Psoas muscle (tissue), 8 donors: ENCODE measurements around the gene UBE2O. TPM values are rescaled to one million over a fixed set of nuclear protein-coding genes. Genes with fewer than 3 reads are reported as not detected.

ENCODE experiments used
- ATAC-seq, 4 donors: fragments of 200-7000 bp; cut with Tn5 transposase; one replicate each; pipeline ENCODE4 v1.9.1; 2020; ENCODE audit warnings: moderate library complexity in 3 of 4, mild to moderate bottlenecking in 2 of 4
- DNase-seq, 2 donors: peaks; one replicate each; pipeline ENCODE4 v3.0.0-alpha.2; 2020
- H3K27ac ChIP-seq: fragments of 200-600 bp; one replicate; pipeline ENCODE4 v1.8.0; 2022
- H3K27me3 ChIP-seq, 3 donors: fragments of 200-600 bp in 1 of 3; one replicate each; pipeline versions ENCODE4 v1.6.1 to v1.8.0; 2013 to 2022; ENCODE audit warnings: low read length in 2 of 3, mild to moderate bottlenecking in 2 of 3, moderate library complexity in 1 of 3; ENCODE audit not compliant: insufficient read depth in 3 of 3
- H3K36me3 ChIP-seq, 2 donors: fragments of 200-600 bp in 1 of 2; one replicate each; pipeline versions ENCODE4 v1.6.1 to v1.8.0; 2013 to 2022; ENCODE audit warnings: low read depth in 1 of 2, mild to moderate bottlenecking in 1 of 2, moderate library complexity in 1 of 2; ENCODE audit not compliant: insufficient read depth in 1 of 2
- H3K4me1 ChIP-seq: fragments of 200-600 bp; one replicate; pipeline ENCODE4 v1.8.0; 2022
- H3K4me3 ChIP-seq: fragments of 200-600 bp; one replicate; pipeline ENCODE4 v1.8.0; 2022; ENCODE audit warnings: mild to moderate bottlenecking
- H3K9me3 ChIP-seq: fragments of 200-600 bp; one replicate; pipeline ENCODE4 v1.8.0; 2022
- WGBS, 3 donors: extraction: QIAGEN DNeasy Blood & Tissue Kit; methylation state at CpG; one replicate each; pipeline versions ENCODE4 v1.1.6 to v1.1.7; 2013; 5-methylcytosine and 5-hydroxymethylcytosine counted together
- intact Hi-C, 2 donors: fragments of 100-400 bp; cut with DNase I; formaldehyde crosslinking; loops; one replicate each; pipeline versions ENCODE4 v1.11.0 to v1.14.2; 2022
- polyA plus RNA-seq, 3 donors: library from polyadenylated mRNA; stranded (reverse); fragments of 200-250 nt; gene quantifications; one replicate each; pipeline ENCODE4 v1.2.3, GENCODE V29; 2013
- total RNA-seq, 4 donors: library from RNA; stranded (reverse); fragmentation: NEBNext Ultra II Directional in 2 of 4; extraction: Animal tissue kit (Norgen Biotek cat#: 25700) in 2 of 4; gene quantifications; one replicate each; pipeline versions ENCODE4 v1.2.1 to v1.2.4, GENCODE V29; 2021 to 2023
- TF ChIP-seq, protein P1 (sequence below): fragments of 200-600 bp; IDR thresholded peaks from one replicate; pipeline ENCODE4 v1.8.0; 2022; ENCODE audit warnings: antibody characterized with exemption
- donor health status: healthy with polysubstance abuse.
- donor health status: DM: no; HTN: no; CAD: no; lungs with moderate emphysema.
- donor health status: Bipolar disorder and iron deficiency.
- donor health status: healthy.
- donor health status: DM: yes; HTN: yes; CAD: no.
- donor health status: DM: no; HTN: no; CAD: no.
- donor health status: DM: no; HTN: no; CAD: no.
- donor health status: DM: yes; HTN: yes; CAD: no.

The UBE2O gene
- total and polyA plus RNA-seq, 7 donors, result 11.6 to 45.5 (median 37.3) TPM

DNA sequence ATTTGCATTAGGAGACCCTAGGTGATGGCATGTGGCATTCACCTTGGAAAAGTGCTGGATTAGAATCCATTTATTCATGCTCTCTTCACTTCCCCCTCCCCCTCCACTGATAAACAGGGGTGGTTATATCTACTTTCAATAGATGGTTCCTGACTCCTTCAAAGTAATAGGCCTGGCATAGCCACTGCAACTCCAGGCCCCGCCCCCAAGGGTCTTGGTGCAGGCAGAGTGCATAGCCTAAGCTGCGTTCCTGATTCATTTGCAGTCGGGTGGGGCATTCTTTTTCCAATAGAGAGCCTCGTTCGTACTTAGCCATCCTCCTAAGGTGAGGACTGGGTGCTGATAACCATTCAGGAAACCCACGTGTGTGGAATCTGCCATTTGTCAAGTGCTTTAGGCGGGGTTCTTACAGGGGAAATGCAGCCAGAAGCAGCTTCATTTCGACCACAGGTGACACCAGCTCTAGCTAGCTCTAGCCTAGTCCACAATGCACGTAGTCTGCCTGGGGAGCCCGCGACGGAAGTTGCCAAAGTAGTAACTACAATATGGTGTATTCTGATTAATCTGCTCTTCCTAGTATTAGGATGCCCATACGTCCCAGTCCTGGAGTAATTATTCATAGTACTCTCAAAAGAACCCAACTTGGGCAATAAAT is 11.1 kb downstream of the UBE2O start:
- no peak for DNase-seq
- intact Hi-C loops, result no loop called here
- Histone ChIP-seq H3K27me3 (no peaks in the 10 kb centered on the region), H3K27ac (no peak overlapping the region), H3K9me3 (no peaks in the 10 kb centered on the region), H3K4me3 (no peak overlapping the region), H3K36me3 (no peaks in the 10 kb centered on the region), H3K4me1 (peaks cover 41% of the 10 kb centered on the region)
- TF ChIP-seq, protein P1, sequence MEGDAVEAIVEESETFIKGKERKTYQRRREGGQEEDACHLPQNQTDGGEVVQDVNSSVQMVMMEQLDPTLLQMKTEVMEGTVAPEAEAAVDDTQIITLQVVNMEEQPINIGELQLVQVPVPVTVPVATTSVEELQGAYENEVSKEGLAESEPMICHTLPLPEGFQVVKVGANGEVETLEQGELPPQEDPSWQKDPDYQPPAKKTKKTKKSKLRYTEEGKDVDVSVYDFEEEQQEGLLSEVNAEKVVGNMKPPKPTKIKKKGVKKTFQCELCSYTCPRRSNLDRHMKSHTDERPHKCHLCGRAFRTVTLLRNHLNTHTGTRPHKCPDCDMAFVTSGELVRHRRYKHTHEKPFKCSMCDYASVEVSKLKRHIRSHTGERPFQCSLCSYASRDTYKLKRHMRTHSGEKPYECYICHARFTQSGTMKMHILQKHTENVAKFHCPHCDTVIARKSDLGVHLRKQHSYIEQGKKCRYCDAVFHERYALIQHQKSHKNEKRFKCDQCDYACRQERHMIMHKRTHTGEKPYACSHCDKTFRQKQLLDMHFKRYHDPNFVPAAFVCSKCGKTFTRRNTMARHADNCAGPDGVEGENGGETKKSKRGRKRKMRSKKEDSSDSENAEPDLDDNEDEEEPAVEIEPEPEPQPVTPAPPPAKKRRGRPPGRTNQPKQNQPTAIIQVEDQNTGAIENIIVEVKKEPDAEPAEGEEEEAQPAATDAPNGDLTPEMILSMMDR, result no peak
- 79 to 82% (median 81%) methylated on average over 13 of the region's 13 CpGs for WGBS, 3 donors
- ATAC-seq, result no peak

DNA sequence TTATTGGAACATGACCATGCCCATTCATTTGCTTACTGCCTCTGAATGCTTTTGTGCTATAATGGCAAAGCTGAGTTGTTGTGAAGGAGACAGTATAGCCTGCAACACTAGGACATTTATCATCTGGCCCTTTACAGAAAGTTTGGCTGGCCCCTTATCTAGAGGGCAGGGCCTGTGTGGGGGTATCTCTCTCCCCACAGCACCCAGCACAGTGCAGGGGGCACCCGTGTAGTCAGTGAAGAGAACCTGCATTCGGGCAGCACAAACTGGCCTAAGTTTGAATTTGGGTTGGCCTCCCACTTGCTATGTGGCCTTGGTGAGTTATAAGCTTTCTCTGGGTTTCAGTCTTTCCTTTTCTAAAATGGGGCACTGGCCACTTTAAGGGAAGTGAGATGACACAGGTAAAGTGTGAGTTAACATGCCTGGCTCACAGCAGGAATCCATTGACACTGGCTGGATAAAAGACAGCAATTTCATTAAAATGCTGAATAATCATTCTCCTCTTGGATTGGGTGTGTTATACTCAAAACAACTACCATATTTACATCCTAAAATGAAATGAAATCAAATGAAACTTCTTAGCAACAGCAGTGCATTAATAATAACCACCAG is 12.1 kb downstream of the UBE2O start:
- TF ChIP-seq, protein P1, result no peak
- Histone ChIP-seq H3K36me3 (no peaks in the 10 kb centered on the region), H3K27ac (no peak overlapping the region), H3K27me3 (no peaks in the 10 kb centered on the region), H3K4me1 (peaks cover 32% of the 10 kb centered on the region), H3K4me3 (no peak overlapping the region), H3K9me3 (no peaks in the 10 kb centered on the region)
- 76 to 96% (median 87%) methylated on average over 2 of the region's 2 CpGs for WGBS, 3 donors
- no peak for ATAC-seq
- no peak for DNase-seq
- intact Hi-C loops, result no loop called here

DNA sequence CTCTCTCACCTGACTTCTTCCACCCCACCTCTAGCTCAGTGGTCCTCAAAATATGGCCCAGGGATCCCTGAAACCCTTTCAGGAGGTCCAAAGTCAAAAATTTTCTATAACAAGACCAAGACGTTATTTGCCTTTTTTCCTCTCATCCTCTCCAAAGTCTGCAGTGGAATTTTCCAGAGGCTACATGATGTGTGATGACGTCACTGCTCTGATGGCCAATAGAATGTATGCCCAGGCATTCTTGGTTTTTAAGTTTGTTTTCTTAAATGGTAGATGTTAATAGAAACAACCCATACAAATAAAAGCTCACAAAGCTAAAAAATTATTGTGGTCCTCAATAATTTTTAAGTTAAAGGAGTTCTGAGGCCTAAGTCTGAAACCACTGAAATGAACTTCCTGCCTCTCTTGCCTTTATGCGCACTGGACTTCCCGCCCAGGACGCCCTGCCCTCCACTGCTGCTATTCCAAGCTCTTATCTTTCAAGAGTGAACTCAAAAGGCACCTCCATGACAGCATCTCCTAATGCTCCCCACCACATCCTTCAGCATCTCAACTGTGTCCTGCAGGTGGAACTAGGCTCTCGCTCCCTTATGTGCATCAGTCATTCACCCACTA is 13.5 kb downstream of the UBE2O start:
- TF ChIP-seq, protein P1, result no peak
- WGBS, 3 donors, result 88 to 94% (median 93%) methylated on average over 6 of the region's 6 CpGs
- H3K9me3 ChIP-seq, result no peaks in the 10 kb centered on the region
- intact Hi-C loops, result no loop called here
- H3K27ac ChIP-seq, result no peak overlapping the region
- H3K27me3 ChIP-seq, result no peaks in the 10 kb centered on the region
- H3K36me3 ChIP-seq, result no peaks in the 10 kb centered on the region
- H3K4me1 ChIP-seq, result peaks cover 25% of the 10 kb centered on the region
- no peak overlapping the region for H3K4me3 ChIP-seq
- DNase-seq, result no peak
- no peak for ATAC-seq

DNA sequence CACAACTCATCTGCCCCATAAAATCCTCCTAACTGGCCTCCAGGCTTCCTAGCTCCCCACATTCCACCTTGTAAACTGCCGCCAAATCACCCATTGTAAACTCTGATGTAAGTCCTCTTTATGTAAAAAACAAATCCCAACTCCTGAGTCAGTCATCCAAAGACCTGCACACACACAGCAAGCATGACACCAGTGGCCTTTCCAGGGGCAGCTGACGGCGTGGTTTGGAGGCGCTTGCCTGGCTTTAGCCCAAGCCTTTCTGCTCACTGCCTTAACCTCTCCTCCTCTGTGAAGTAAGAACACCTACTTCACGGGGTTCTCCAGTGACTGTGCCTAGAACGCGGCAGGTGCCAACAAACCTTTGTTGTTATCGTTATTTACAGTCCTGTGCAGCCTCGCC is 14.0 kb downstream of the UBE2O start:
- Histone ChIP-seq H3K27ac (no peak overlapping the region), H3K4me1 (peaks cover 25% of the 10 kb centered on the region), H3K9me3 (no peaks in the 10 kb centered on the region), H3K4me3 (no peak overlapping the region), H3K36me3 (no peaks in the 10 kb centered on the region), H3K27me3 (no peaks in the 10 kb centered on the region)
- peak; percentile 2 to 69 (median 34) for ATAC-seq
- intact Hi-C loops, result no loop called here
- WGBS, 3 donors, result 53 to 79% (median 65%) methylated on average over 9 of the region's 9 CpGs
- TF ChIP-seq, protein P1, result no peak
- DNase-seq, result no peak
